GM12892 (cell line): ENCODE data around the gene SMARCD3.

Experiments used
- DNase-seq: peaks from one replicate; pipeline ENCODE4 v3.0.0; 2011; ENCODE audit not compliant: insufficient read length
- FAIRE-seq: peaks from 2 replicates; lab custom pipeline; 2011; peaks lifted over from hg19 to GRCh38; lab: Jason Lieb, UNC
- POLR2A ChIP-seq: IDR thresholded peaks from 2 replicates; pipeline ENCODE4 v1.6.1; 2011; ENCODE audit warnings: low read depth, low read length, control low read depth
- POLR2AphosphoS5 ChIP-seq: IDR thresholded peaks from 2 replicates; pipeline ENCODE4 v1.6.1; 2011; ENCODE audit warnings: low read depth, low read length, control low read depth
- TAF1 ChIP-seq: IDR thresholded peaks from 2 replicates; pipeline ENCODE4 v1.6.1; 2011; ENCODE audit warnings: low read depth, mild to moderate bottlenecking, control low read depth, low read length, borderline replicate concordance

Gene SMARCD3

GRCh38 chr7:151271699-151272355 is 23.3 kb upstream of the SMARCD3 start:
- no peak for TF ChIP-seq POLR2A
- TF ChIP-seq POLR2AphosphoS5: no peak
- no peak for TF ChIP-seq TAF1
- DNase-seq (no peak), FAIRE-seq (no peak)

GRCh38 chr7:151269511-151269910 is 21.0 kb upstream of the SMARCD3 start:
- FAIRE-seq (no peak), DNase-seq (no peak)

GRCh38 chr7:151265351-151265931 is 16.9 kb upstream of the SMARCD3 start:
- DNase-seq (no peak), FAIRE-seq (no peak)
- TF ChIP-seq POLR2AphosphoS5: no peak

More at GRCh38 chr7:151269511-151269910, 21.0 kb upstream of the SMARCD3 start:
- TF ChIP-seq TAF1 (no peak), POLR2A (no peak)

- TF ChIP-seq POLR2AphosphoS5 (no peak), POLR2A (no peak), TAF1 (no peak)
- no peak for DNase-seq
- no peak for FAIRE-seq
Observed at GRCh38 chr7:151264615-151265014, 16.1 kb upstream of the SMARCD3 start.

GRCh38 chr7:151261529-151261928 is 13.0 kb upstream of the SMARCD3 start:
- DNase-seq: no peak
- TF ChIP-seq POLR2AphosphoS5 (no peak), TAF1 (no peak), POLR2A (no peak)
- FAIRE-seq: no peak

- TF ChIP-seq POLR2A (no peak), TAF1 (no peak), POLR2AphosphoS5 (no peak)
- FAIRE-seq (no peak), DNase-seq (no peak)
Observed at GRCh38 chr7:151260883-151261282, 12.4 kb upstream of the SMARCD3 start.

- DNase-seq (no peak), FAIRE-seq (no peak)
- TF ChIP-seq POLR2AphosphoS5: no peak
- no peak for TF ChIP-seq POLR2A
- no peak for TF ChIP-seq TAF1
Observed at GRCh38 chr7:151260471-151260870, 12.0 kb upstream of the SMARCD3 start.

- TF ChIP-seq POLR2AphosphoS5 (no peak), POLR2A (no peak), TAF1 (no peak)
- no peak for FAIRE-seq
- no peak for DNase-seq
Observed at GRCh38 chr7:151257990-151258389, 9.5 kb upstream of the SMARCD3 start.

GRCh38 chr7:151256410-151257045 is 8.0 kb upstream of the SMARCD3 start:
- TF ChIP-seq POLR2A (no peak), POLR2AphosphoS5 (no peak), TAF1 (no peak)
- FAIRE-seq (no peak), DNase-seq (no peak)

GRCh38 chr7:151255390-151255789 is 6.9 kb upstream of the SMARCD3 start:
- DNase-seq: no peak
- FAIRE-seq: no peak
- TF ChIP-seq TAF1 (no peak), POLR2A (no peak), POLR2AphosphoS5 (no peak)

- no peak for TF ChIP-seq POLR2A
- TF ChIP-seq POLR2AphosphoS5: no peak
- TF ChIP-seq TAF1: no peak
- no peak for DNase-seq
Observed at GRCh38 chr7:151254851-151255250, 6.4 kb upstream of the SMARCD3 start.

GRCh38 chr7:151254316-151254715 is 5.8 kb upstream of the SMARCD3 start:
- FAIRE-seq (no peak), DNase-seq (no peak)
- TF ChIP-seq TAF1 (no peak), POLR2AphosphoS5 (no peak), POLR2A (no peak)

More at GRCh38 chr7:151254851-151255250, 6.4 kb upstream of the SMARCD3 start:
- no peak for FAIRE-seq
